ENCODE data around the gene LRRC27. TPM values are rescaled to one million over a fixed set of nuclear protein-coding genes. Genes with fewer than 3 reads are reported as not detected.

LRRC27 gene
- total RNA-seq, 1 donor from 2014 or later, result 12.4 TPM

DNA sequence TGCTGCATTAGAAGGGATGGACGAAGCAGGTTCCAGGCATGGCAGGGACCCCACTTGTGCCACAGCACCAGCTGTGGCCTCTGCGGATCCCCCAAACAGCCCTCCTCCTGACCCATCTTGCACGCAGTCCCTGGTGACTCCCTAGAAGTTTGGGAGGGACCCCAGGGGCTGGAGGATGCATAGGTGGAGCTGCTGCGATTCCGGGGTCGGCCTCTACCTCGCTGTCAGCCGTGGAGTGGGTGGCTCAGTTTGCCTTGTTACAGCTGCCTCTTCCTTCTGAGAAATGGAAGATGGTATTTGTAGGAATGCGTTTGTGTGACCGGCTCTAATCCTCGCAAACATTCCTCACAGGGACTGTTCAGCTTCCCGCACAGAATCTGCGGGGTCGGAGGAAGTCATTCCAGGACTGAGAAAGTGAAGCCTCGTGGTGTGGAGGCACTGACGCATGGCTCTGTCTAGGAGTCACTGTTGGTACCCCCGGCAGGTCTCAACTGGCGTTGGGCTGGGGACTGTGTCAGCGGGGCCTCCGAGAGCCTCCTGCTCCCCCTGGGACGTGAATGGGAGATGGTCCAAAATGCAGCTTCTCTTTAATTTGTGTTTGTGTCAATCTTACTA lies 82.5 kb downstream of the LRRC27 start:
- no peak for DNase-seq (ENCODE audit: low spot score)

DNA sequence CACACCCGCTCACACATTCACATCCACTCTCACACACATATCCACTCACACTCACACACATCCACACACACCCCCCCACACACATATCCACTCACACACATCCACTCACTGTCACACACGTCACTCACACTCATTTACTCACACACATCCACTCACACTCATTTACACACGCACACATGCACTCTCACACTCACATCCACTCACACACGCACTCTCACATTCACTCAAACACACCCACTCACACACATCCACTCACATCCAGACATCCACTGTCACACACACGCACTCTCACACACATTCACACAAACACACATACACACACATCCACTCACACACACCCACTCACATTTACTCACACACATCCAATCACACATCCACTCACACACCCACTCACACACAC lies 83.3 kb downstream of the LRRC27 start:
- no peak for DNase-seq (ENCODE audit: low spot score)

DNA sequence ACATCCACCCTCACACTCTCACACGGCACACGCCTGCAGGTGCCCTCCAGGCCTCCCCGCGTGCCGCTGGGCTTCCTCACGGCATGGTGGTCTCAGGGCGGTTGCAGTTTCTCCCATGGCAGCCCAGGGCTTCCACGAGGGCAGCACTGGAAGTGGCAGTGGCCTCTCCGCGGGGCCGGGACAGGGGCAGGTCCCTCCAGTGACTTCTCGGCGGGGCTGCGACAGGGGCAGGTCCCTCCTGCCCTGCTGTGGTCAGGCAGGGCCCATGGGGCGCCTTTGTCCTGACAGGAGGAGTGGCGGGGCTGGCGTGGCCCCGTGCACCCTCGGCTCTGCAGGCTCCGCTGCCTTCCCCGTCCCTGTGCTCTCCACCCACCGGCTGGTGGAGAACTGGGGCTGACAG lies 84.0 kb downstream of the LRRC27 start:
- no peak for DNase-seq (ENCODE audit: low spot score)

- DNase-seq (ENCODE audit: low spot score), result no peak
These were observed 84.7 kb downstream of the LRRC27 start for GRCh38 chr10:132416566-132417256.

DNA sequence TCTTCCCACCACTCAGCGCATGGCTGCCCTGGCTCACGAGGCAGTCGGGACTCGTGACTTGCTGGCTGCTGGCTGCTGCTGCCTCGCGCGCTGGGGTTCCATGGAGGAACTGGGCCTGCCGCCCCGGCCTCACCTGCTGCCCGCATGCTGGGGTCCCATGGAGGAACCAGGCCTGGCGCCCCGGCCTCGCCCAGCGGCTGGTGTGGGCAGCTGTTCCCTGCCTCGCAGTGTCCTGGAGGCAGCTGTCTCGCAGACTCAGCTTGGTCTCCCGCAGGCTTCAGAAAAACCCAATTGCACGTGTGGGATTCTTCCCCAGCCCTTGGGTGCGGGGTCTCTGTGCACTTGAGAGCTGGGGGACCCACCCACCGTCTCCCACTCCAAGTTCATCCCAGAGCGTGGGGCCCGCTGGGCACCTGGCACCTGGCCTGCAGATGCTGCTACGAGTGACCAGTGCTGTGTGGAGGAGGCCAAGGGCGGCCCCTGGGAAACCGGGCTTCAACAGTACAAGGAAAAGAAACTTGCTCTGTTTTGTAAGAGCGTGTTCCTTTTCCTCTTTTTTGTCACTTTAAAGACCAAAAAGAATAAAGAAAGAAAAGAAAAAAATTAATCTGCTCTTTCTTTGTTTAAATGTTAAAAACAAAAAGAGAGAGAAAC lies 85.4 kb downstream of the LRRC27 start:
- no peak for DNase-seq (ENCODE audit: low spot score)

DNA sequence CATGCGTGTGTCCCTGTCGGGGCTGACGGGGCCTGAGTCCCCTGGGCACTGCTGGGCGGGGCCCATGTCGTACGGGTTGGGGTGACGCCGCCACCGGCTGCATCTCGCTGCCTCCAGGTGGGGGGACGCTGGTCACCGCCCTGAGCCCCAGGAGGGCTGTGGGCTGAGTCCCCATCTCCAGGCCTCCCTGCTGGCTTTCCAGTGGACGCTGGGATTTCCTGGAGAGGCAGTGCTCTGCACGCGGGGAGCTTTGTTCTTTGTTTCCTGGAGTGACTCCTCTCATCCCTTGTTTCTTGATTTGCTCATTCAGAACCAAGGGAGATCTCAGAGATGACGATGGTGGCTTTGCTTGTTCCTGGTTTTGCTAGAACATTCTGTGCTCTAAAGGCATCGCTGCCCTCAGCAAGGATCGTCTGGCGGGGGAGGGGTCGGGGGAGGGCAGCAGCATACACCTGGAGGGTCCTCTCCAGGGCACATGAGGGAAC lies 86.0 kb downstream of the LRRC27 start:
- no peak for DNase-seq (ENCODE audit: low spot score)

DNA sequence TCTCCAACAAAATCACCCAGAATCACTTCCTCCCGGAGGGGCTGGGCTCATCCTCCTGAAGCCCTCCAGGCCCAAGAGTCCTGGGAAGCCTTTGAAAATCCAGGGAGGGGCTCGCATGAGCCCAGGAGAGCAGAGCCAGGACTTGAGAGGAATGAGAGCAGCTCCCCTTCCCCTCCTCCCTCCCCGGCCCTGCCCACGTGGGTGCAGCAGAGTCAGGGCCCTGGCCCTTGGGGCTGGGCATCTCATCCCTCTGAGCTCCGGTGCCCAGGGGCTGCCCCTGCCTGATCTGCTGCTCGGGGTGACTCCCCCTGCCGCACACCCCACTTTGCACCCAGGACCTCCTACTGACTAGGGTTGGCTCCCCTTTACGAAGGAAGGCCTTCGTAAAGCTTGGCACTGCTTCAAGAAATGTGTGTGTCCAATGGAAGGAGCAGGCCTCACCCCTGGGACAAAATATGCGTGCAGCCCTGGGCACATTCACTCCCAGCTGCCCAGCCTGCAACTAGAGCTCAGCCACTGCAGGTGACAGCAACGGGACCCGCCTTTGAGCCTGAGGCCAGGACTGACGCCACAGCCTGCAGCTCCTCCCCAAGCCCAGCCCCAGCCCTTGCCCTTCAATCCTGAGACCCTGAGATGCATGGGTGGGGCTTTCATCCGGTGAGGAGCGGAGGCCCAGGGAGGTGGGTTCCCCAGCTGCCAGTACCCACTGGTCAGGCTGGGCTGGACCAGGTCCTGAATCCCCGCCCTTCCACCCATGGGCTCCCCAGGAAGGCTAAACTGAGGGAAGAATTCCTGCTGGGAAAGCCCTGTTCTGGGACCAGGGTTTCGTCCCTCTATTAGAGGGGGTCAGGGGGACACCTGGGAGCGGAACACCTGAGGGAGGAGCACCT lies 86.8 kb downstream of the LRRC27 start:
- peak; percentile 82 for DNase-seq (ENCODE audit: low spot score)

DNA sequence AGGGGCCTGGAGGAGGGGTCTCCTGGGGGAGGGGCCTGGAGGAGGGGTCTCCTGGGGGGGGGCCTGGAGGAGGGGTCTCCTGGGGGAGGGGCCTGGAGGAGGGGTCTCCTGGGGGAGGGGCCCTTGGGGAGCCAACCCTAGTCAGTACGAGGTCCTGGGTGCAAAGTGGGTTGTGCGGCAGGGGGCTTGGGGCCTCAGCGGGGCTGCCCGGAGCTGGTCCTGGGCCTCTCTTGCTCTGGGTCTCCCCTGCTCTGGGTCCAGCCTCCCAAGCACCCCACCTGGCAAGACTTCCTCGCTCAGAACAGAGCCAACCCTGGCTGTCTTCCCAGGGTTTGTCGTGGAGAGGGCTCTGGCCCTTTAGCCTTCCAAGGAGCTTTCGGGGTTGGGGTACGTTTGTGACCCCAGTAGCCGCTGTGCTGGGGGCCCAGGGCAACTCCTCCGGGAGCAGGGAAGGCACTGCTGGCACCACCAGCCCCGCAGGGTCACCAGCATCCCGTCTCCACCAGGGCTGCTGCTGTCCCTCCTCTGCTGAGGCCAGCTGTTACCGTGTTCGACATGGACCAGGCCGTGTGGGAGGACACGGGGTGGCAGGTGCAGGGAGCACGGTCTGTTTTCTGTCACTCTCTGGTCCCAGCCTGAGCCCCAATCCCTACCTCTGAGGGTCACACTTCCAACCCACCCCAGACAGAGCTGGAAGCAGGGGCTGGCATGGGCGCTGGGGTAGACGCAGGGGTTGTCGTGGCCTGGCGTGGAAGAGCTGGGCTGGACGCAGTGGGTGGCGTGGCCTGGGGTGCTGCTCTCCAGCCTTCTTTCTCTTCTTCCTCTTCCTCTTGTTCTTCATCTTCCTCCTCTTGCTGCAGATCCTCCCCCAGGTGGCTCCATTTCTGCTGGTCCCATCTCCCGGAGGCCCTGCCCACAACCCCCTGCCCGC lies 87.8 kb downstream of the LRRC27 start:
- DNase-seq (ENCODE audit: low spot score), result no peak

GRCh38 chr10:132420469-132420980 lies 88.5 kb downstream of the LRRC27 start:
- no peak for DNase-seq (ENCODE audit: low spot score)

GRCh38 chr10:132420981-132421846 lies 89.2 kb downstream of the LRRC27 start:
- peak; percentile 83 for DNase-seq (ENCODE audit: low spot score)

DNA sequence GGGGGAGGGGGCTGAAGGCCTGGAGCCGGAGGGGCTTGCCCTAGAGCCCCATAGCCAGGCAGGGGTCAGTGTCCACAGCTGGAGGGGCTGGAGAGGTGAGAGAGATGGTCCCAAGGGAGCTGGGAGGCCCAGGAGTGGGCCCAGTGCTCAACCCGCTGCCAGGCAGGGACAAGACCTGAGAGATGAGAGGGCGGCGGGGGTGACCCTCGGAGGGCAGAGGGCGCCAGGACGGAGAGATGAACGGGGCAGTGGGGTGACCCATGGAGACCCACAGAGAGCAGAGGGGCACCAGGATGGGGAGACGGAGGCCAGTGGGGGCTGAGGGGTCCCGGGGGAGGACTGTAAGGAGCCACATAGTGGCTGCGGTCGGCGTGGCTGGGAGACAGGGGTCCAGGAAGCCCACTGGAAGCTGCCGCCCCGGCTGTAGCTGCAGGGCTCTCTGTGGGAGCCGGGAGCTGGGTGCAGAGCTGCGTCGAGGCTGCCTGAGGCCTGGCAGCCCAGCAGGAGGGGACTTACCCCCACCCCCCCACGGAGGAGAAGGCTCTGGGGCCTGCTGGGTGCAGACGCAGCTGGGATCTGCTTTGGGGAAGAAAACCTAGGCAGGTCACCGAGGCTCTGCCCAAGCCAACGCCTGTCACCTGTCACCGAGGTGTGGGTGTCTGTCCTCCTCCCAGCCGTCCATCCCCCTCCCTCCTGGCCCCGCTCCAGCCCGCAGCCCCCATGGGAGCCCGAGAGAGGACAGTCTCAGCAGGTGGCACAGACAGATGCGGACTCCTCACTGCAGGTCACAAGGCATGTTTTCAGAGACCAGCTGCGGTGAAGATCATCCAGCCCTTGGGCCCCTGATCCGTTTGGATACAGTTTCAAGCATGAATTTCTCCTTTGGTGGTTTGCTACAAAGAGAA lies 90.1 kb downstream of the LRRC27 start:
- no peak for DNase-seq (ENCODE audit: low spot score)

- no peak for DNase-seq (ENCODE audit: low spot score)
These were observed 91.2 kb downstream of the LRRC27 start for GRCh38 chr10:132422903-132423825.

- no peak for DNase-seq (ENCODE audit: low spot score)
These were observed 92.2 kb downstream of the LRRC27 start for GRCh38 chr10:132423966-132424861.

- DNase-seq (ENCODE audit: low spot score), result no peak
These were observed 93.2 kb downstream of the LRRC27 start for GRCh38 chr10:132425029-132425756.

DNA sequence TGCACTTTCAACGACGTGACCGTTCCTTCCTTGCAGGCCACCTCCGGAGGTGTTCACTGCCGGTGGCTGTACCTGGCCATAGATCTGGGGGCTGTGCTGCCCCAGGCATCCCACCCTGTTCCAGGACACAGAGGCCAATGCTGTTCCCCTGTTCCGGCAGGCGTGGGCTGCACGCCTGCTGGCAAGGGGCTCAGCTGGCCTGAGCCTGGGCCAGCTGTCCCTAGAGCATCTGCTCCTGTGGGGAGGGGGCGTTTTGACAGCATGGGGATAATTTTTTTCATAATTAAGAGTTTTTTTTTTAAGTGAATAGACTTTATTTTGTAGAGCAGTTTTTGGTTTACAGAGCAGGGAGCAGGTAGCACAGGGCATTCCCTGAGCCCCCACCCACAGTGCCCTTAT lies 93.8 kb downstream of the LRRC27 start:
- DNase-seq (ENCODE audit: low spot score), result no peak

All from mucosa of gallbladder (tissue), 1 donor.